Fibroblast of lung (primary cell): ENCODE measurements around the gene C5orf15. TPM values are rescaled to one million over a fixed set of nuclear protein-coding genes. Genes with fewer than 3 reads are reported as not detected.

Experiments
- DNase-seq, 2 donors: peaks; one replicate each; pipeline versions ENCODE4 v3.0.0 to v3.0.0-alpha.2; 2010; ENCODE audit warnings: low read depth in 2 of 2
- H2AFZ ChIP-seq: 2 replicates; pipeline ENCODE4 v1.5.1; 2012; ENCODE audit warnings: low read length, control low read depth, inconsistent platforms
- H3K27ac ChIP-seq: 2 replicates; pipeline ENCODE4 v1.5.1; 2011; ENCODE audit warnings: low read length, control low read depth; ENCODE audit not compliant: insufficient read depth
- H3K27me3 ChIP-seq: 2 replicates; pipeline ENCODE4 v1.5.1; 2011; ENCODE audit warnings: mild to moderate bottlenecking, low read length; ENCODE audit not compliant: control insufficient read depth, insufficient read depth
- H3K36me3 ChIP-seq: 2 replicates; pipeline ENCODE4 v1.5.1; 2011; ENCODE audit warnings: low read length; ENCODE audit not compliant: control insufficient read depth, insufficient read depth
- H3K4me1 ChIP-seq: 2 replicates; pipeline ENCODE4 v1.5.1; 2011; ENCODE audit warnings: low read length; ENCODE audit not compliant: control insufficient read depth, insufficient read depth; ENCODE audit errors: extremely low read depth
- H3K4me2 ChIP-seq: 2 replicates; pipeline ENCODE4 v1.5.1; 2011; ENCODE audit warnings: low read length, control low read depth; ENCODE audit not compliant: insufficient read depth; ENCODE audit errors: extremely low read depth
- H3K4me3 ChIP-seq, 4 experiments: fragments of 200-600 bp in 1 of 4; sonication (generic) in 1 of 4; replicated peaks in 1 of 4; 2 replicates each; pipeline ENCODE4 v1.5.1; 2011 to 2016; ENCODE audit warnings: low read length in 4 of 4, low read depth in 3 of 4, mild to moderate bottlenecking in 3 of 4, control low read depth in 2 of 4, inconsistent platforms in 1 of 4, mixed read lengths in 1 of 4; ENCODE audit not compliant: insufficient read depth in 1 of 4; ENCODE audit errors: control extremely low read depth in 1 of 4
- H3K79me2 ChIP-seq: 2 replicates; pipeline ENCODE4 v1.5.1; 2012; ENCODE audit warnings: mild to moderate bottlenecking, low read length, inconsistent platforms; ENCODE audit not compliant: control insufficient read depth, insufficient read depth
- H3K9ac ChIP-seq: 2 replicates; pipeline ENCODE4 v1.5.1; 2011; ENCODE audit warnings: mild to moderate bottlenecking, low read length, control low read depth; ENCODE audit not compliant: insufficient read depth
- H3K9me3 ChIP-seq: 2 replicates; pipeline ENCODE4 v1.5.1; 2012; ENCODE audit warnings: low read depth, low read length; ENCODE audit not compliant: control insufficient read depth, insufficient read depth
- H4K20me1 ChIP-seq: 2 replicates; pipeline ENCODE4 v1.5.1; 2011; ENCODE audit warnings: low read length; ENCODE audit not compliant: control insufficient read depth, insufficient read depth; ENCODE audit errors: extremely low read depth
- EZH2 ChIP-seq: IDR thresholded peaks from 2 replicates; pipeline ENCODE4 v1.5.1; 2012; ENCODE audit warnings: low read length, control low read depth, mild to moderate bottlenecking; ENCODE audit errors: missing control alignments
- polyA plus RNA-seq, 2 donors: library from polyadenylated mRNA; depleted of rRNA in 1 of 2; stranded (reverse) in 1 of 2; unstranded in 1 of 2; fragments of >200 nt; gene quantifications; 2 replicates each; pipeline ENCODE4 v1.2.1, GENCODE V29; 2011 to 2012; ENCODE audit warnings: missing spikeins in 1 of 2
- total RNA-seq: library from RNA; depleted of rRNA; stranded (reverse); fragments of >200 nt; gene quantifications from 2 replicates; pipeline ENCODE4 v1.2.1, GENCODE V29; 2014
- TF ChIP-seq, protein P1 (sequence below), 2 donors: IDR thresholded peaks in 1 of 2; conservative IDR thresholded peaks in 1 of 2; 1 replicate in 1 of 2; 2 replicates in 1 of 2; pipeline ENCODE4 v1.5.1; 2011 to 2012; ENCODE audit warnings: low read length in 2 of 2, control low read depth in 1 of 2, inconsistent platforms in 1 of 2, low read depth in 1 of 2, mild to moderate bottlenecking in 1 of 2

Gene C5orf15
- total and polyA plus RNA-seq, 2 donors (not counting 1 experiment from before 2014, with no cell fraction given) = 43.1 to 111 TPM

DNA sequence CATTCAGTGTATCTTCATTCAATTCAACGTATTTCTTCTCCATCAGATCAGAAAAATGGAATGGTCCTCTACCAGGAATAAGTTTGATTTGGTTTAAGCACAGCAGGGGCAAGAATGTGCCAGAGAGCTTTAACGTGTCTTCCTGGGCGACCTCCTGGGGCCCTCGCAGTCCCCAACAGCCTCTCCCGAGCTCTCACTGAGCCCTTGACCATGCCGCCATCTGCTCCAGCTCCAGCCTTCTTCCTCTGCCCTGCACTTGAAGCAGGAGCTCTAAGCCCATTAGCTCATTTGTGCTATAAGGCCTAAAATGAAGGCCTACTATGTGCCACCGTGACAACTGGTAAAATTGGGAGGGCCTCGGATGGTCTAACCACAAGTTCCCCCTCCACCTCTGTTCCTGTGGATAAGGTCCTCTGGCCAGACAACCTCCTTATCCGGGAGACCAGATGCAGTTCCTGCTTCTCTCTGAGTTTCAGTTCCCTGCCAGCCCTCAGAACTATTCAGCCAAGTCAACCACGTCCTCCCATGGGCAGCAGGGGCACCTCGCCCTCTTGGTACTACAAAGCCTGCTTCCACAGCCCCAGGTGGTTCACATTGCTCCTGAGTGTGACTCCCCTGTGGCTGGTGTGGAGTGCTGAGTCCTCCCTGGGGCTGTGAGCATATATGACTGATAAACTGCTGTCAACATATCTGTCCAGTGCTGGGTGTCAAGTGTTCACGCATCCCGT, 35.8 kb downstream of the C5orf15 start:
- no peak overlapping the region for H2AFZ ChIP-seq
- H3K4me3 ChIP-seq = no peak overlapping the region
- no peak for DNase-seq
- H3K9ac ChIP-seq = no peak overlapping the region
- no peak overlapping the region for H3K4me2 ChIP-seq
- no peak overlapping the region for H3K27ac ChIP-seq
- H3K27me3 ChIP-seq = peaks cover 7% of the 10 kb centered on the region
- H3K79me2 ChIP-seq = no peaks in the 10 kb centered on the region
- no peaks in the 10 kb centered on the region for H4K20me1 ChIP-seq
- H3K9me3 ChIP-seq = no peaks in the 10 kb centered on the region
- no peaks in the 10 kb centered on the region for H3K4me1 ChIP-seq
- TF ChIP-seq, protein P1, sequence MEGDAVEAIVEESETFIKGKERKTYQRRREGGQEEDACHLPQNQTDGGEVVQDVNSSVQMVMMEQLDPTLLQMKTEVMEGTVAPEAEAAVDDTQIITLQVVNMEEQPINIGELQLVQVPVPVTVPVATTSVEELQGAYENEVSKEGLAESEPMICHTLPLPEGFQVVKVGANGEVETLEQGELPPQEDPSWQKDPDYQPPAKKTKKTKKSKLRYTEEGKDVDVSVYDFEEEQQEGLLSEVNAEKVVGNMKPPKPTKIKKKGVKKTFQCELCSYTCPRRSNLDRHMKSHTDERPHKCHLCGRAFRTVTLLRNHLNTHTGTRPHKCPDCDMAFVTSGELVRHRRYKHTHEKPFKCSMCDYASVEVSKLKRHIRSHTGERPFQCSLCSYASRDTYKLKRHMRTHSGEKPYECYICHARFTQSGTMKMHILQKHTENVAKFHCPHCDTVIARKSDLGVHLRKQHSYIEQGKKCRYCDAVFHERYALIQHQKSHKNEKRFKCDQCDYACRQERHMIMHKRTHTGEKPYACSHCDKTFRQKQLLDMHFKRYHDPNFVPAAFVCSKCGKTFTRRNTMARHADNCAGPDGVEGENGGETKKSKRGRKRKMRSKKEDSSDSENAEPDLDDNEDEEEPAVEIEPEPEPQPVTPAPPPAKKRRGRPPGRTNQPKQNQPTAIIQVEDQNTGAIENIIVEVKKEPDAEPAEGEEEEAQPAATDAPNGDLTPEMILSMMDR (conservative IDR thresholded peaks at IDR 0.05 in 1 of 2, IDR thresholded peaks at IDR 0.05 in 1 of 2; ENCODE audit: low read depth in 1 of 2, low read length in 2 of 2) = no peak
- TF ChIP-seq EZH2 = no peak
- no peaks in the 10 kb centered on the region for H3K36me3 ChIP-seq

DNA sequence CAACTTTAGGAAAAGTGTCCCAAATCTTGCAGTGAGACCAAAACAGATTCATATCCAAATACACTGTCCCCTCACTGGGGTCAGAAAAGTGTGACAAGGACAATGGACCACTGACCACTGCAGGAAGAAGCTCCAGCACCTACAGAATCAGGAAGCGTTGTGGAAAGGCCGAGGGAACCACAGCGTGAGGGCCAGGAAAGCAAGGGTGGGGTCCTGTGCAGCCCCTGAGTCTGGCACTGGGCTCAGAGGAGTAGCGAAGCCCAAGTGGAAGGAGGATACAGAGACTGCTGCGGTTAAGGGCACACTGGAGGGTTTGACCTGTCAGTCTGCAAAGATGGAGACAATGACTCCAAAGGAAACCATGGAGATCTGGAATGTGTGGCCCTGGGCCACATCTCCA, 36.9 kb downstream of the C5orf15 start:
- TF ChIP-seq, protein P1 (conservative IDR thresholded peaks at IDR 0.05 in 1 of 2, IDR thresholded peaks at IDR 0.05 in 1 of 2; ENCODE audit: low read depth in 1 of 2, low read length in 2 of 2) = no peak
- TF ChIP-seq EZH2 = no peak

DNA sequence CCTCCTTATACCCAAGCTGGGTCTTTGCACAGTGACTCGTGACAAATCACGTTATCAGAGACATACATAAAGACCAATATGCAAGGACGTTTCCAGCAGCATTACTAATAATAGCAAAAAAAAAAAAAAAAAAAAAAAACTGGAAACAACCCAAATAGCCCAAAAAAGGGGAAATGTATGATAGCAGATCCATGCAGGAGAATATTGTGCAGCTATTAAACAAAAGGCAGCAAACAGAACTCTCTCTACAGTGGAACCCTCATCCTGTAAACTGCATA, 37.7 kb downstream of the C5orf15 start:
- Histone ChIP-seq H3K4me1 (no peaks in the 10 kb centered on the region), H2AFZ (no peak overlapping the region), H3K9ac (no peak overlapping the region), H3K27ac (no peak overlapping the region), H3K4me2 (no peak overlapping the region), H3K79me2 (no peaks in the 10 kb centered on the region), H3K4me3 (no peak overlapping the region), H3K9me3 (no peaks in the 10 kb centered on the region), H4K20me1 (no peaks in the 10 kb centered on the region), H3K27me3 (peaks cover 11% of the 10 kb centered on the region), H3K36me3 (no peaks in the 10 kb centered on the region)
- no peak for TF ChIP-seq EZH2
- TF ChIP-seq, protein P1 (conservative IDR thresholded peaks at IDR 0.05 in 1 of 2, IDR thresholded peaks at IDR 0.05 in 1 of 2; ENCODE audit: low read depth in 1 of 2, low read length in 2 of 2) = no peak
- no peak for DNase-seq

More for the DNA sequence above, 36.9 kb downstream of the C5orf15 start:
- H2AFZ ChIP-seq = no peak overlapping the region
- DNase-seq = no peak
- H3K4me2 ChIP-seq = no peak overlapping the region
- H3K4me3 ChIP-seq = no peak overlapping the region
- no peak overlapping the region for H3K27ac ChIP-seq
- H3K36me3 ChIP-seq = no peaks in the 10 kb centered on the region
- no peaks in the 10 kb centered on the region for H3K9me3 ChIP-seq
- H4K20me1 ChIP-seq = no peaks in the 10 kb centered on the region
- H3K79me2 ChIP-seq = no peaks in the 10 kb centered on the region
- H3K9ac ChIP-seq = no peak overlapping the region
- peaks cover 10% of the 10 kb centered on the region for H3K27me3 ChIP-seq
- no peaks in the 10 kb centered on the region for H3K4me1 ChIP-seq
